ENCODE results near the gene PDE6C. TPM values are rescaled to one million over a fixed set of nuclear protein-coding genes. Genes with fewer than 3 reads are reported as not detected.

PDE6C gene
- total RNA-seq, 1 experiment from 2014 or later = not detected

DNA sequence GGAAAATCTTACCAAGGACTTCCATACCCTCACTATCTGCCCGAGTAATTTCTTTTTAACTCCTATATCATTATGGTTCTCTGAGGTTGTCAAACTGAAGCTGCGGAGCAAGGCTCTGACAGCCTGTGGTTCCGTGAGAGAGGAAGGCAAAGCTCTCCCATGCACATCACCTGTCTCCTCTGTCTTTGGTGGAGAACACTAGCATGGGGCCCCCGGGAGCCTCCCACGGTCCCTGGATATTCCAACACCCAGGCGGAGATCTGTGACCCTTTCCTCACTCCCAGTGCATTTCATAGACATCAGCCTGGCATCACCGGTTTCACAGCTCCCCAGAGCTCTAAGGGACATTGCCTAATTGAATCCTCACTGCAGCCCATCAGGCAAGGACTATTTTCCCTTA lies 21.7 kb upstream of the PDE6C start:
- ATAC-seq (no peak), DNase-seq (ENCODE audit: low read depth, low spot score) (no peak)
- POLR2A ChIA-PET = no interaction called here
- Histone ChIP-seq H3K4me3 (ENCODE audit: low read depth in 2 of 2, low read length in 2 of 2) (no peak overlapping the region), H3K36me3 (ENCODE audit: control insufficient read depth, insufficient read depth, low read length) (no peaks in the 10 kb centered on the region), H3K4me1 (ENCODE audit: control insufficient read depth, insufficient read depth, low read length) (no peaks in the 10 kb centered on the region), H3K27me3 (ENCODE audit: control insufficient read depth, insufficient read depth, low read length) (no peaks in the 10 kb centered on the region), H3K9me3 (ENCODE audit: control insufficient read depth, insufficient read depth, low read depth, low read length) (no peaks in the 10 kb centered on the region), H3K27ac (ENCODE audit: low read length) (no peak overlapping the region)
- TF ChIP-seq, protein P1, sequence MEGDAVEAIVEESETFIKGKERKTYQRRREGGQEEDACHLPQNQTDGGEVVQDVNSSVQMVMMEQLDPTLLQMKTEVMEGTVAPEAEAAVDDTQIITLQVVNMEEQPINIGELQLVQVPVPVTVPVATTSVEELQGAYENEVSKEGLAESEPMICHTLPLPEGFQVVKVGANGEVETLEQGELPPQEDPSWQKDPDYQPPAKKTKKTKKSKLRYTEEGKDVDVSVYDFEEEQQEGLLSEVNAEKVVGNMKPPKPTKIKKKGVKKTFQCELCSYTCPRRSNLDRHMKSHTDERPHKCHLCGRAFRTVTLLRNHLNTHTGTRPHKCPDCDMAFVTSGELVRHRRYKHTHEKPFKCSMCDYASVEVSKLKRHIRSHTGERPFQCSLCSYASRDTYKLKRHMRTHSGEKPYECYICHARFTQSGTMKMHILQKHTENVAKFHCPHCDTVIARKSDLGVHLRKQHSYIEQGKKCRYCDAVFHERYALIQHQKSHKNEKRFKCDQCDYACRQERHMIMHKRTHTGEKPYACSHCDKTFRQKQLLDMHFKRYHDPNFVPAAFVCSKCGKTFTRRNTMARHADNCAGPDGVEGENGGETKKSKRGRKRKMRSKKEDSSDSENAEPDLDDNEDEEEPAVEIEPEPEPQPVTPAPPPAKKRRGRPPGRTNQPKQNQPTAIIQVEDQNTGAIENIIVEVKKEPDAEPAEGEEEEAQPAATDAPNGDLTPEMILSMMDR (IDR thresholded peaks at IDR 0.05) = no peak
- TF ChIP-seq TCF7L2 (IDR thresholded peaks at IDR 0.05; ENCODE audit: low read depth, low read length) (no peak), POLR2AphosphoS5 (IDR thresholded peaks at IDR 0.05; ENCODE audit: low read depth, low read length) (no peak), SIN3A (IDR thresholded peaks at IDR 0.05; ENCODE audit: borderline replicate concordance, insufficient read depth, low read depth, low read length) (no peak)
- TF ChIP-seq, protein P2, sequence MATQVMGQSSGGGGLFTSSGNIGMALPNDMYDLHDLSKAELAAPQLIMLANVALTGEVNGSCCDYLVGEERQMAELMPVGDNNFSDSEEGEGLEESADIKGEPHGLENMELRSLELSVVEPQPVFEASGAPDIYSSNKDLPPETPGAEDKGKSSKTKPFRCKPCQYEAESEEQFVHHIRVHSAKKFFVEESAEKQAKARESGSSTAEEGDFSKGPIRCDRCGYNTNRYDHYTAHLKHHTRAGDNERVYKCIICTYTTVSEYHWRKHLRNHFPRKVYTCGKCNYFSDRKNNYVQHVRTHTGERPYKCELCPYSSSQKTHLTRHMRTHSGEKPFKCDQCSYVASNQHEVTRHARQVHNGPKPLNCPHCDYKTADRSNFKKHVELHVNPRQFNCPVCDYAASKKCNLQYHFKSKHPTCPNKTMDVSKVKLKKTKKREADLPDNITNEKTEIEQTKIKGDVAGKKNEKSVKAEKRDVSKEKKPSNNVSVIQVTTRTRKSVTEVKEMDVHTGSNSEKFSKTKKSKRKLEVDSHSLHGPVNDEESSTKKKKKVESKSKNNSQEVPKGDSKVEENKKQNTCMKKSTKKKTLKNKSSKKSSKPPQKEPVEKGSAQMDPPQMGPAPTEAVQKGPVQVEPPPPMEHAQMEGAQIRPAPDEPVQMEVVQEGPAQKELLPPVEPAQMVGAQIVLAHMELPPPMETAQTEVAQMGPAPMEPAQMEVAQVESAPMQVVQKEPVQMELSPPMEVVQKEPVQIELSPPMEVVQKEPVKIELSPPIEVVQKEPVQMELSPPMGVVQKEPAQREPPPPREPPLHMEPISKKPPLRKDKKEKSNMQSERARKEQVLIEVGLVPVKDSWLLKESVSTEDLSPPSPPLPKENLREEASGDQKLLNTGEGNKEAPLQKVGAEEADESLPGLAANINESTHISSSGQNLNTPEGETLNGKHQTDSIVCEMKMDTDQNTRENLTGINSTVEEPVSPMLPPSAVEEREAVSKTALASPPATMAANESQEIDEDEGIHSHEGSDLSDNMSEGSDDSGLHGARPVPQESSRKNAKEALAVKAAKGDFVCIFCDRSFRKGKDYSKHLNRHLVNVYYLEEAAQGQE (IDR thresholded peaks at IDR 0.05; ENCODE audit: insufficient read depth in 1 of 2, low read depth in 2 of 2, low read length in 1 of 2) = no peak
- BruUV-seq (replicated peaks) = no TSS peak
- CTCF ChIA-PET = no interaction called here
- intact Hi-C loops (cut with micrococcal nuclease; ENCODE audit: unreplicated experiment) (no loop called here), in situ Hi-C loops (cut with HindIII; ENCODE audit: low pct_unique_long_range_greater_than_20kb, low sequenced_read_pairs) (no loop called here)

DNA sequence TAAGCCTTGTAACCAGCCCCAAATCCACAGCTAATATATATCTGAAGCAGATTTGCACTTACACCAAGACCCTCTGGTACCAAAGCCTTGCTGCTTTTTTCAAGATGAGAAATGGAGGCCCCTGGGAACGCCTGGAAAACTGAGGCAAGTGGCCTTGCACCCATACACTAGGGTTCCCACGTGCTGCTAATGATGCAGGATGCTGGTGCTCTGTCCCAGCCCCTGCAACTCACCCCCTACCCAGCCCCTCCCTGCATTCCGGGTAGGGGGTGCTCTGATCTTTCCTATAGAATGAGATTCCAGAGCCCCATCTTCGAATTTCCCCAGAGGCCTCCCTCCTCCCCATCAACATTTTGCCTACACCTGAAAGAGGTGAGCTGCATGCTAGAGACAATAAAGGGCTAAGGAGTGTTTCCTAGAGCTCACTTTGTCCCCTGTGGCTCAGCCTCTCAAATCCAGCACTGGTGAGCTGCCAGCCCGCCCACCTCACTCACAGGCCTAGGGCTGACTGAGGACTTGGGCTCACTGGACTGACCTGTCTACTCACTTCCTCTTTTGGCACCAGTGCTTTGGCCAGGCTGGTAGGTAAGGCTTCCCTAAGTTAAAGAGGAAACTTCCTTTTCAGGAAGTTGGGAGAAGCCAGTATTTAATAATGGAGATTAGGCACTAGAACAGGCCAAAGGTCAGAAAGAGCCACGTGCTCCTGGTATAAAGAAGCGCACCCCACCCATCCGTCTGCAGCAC lies 21.1 kb upstream of the PDE6C start:
- Histone ChIP-seq H3K27me3 (ENCODE audit: control insufficient read depth, insufficient read depth, low read length) (no peaks in the 10 kb centered on the region), H3K36me3 (ENCODE audit: control insufficient read depth, insufficient read depth, low read length) (no peaks in the 10 kb centered on the region), H3K27ac (ENCODE audit: low read length) (no peak overlapping the region), H3K9me3 (ENCODE audit: control insufficient read depth, insufficient read depth, low read depth, low read length) (no peaks in the 10 kb centered on the region), H3K4me1 (ENCODE audit: control insufficient read depth, insufficient read depth, low read length) (no peaks in the 10 kb centered on the region), H3K4me3 (ENCODE audit: low read depth in 2 of 2, low read length in 2 of 2) (no peak overlapping the region)
- intact Hi-C loops (cut with micrococcal nuclease; ENCODE audit: unreplicated experiment) = no loop called here
- in situ Hi-C loops (cut with HindIII; ENCODE audit: low pct_unique_long_range_greater_than_20kb, low sequenced_read_pairs) = no loop called here
- TF ChIP-seq TCF7L2 (IDR thresholded peaks at IDR 0.05; ENCODE audit: low read depth, low read length) (no peak), SIN3A (IDR thresholded peaks at IDR 0.05; ENCODE audit: borderline replicate concordance, insufficient read depth, low read depth, low read length) (no peak), POLR2AphosphoS5 (IDR thresholded peaks at IDR 0.05; ENCODE audit: low read depth, low read length) (no peak)
- TF ChIP-seq, protein P2 (IDR thresholded peaks at IDR 0.05; ENCODE audit: insufficient read depth in 1 of 2, low read depth in 2 of 2, low read length in 1 of 2) = no peak
- TF ChIP-seq, protein P1 (IDR thresholded peaks at IDR 0.05) = no peak
- ATAC-seq (no peak), DNase-seq (ENCODE audit: low read depth, low spot score) (no peak)
- CTCF ChIA-PET = no interaction called here
- POLR2A ChIA-PET = no interaction called here
- no TSS peak for BruUV-seq (replicated peaks)

Data from Panc1 (cell line).